G401.6 (cell line): ENCODE measurements around the gene PM20D1.
A peak's percentile ranks its signal among the peaks of the same experiment; 100 is the strongest.
"Not testable (repeated sequence)": the region's sequence is repeated elsewhere in the genome, so short reads cannot be mapped to it uniquely, and the experiment has no call there.

Experiments used
- FAIRE-seq: peaks from 2 replicates; lab custom pipeline; 2012; peaks lifted over from hg19 to GRCh38; lab: Jason Lieb, UNC

PM20D1 gene

DNA sequence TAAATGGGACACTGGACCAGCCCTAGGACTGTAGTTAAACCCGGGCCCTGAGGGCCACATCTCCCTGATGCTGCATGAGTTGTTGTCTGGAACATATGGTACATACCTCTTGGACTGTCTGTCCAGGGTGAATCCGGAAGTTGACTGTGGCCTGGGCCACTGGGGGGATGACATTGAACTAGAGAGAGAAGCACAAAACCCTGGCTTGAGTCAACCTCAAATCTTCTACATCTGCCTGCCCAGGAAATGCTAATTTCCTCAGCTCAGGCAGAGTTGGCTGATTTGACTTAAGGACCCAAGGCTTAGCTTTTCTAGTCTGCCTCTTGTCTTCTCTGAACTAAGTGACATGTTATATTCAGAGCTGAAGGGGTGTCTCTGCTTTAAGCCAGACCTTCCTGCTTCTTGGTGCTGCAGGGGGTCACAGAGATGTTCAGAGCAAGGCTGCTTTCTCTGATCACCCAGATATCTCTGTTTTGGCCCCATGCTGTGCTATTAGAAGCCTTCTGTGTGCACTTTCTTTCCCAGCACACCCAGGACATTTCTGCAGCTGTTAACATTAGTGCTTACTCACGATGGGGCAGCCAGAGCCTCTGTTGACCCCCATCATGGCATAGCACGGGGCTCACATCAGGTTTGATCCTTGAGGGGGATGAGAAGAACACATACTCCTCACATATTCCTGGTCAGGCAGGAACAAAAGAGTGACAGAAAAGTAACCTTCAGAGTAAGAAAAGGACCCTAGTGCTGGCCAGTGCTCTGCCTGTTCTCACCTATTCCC is 9.6 kb downstream of the PM20D1 start:
- no peak for FAIRE-seq

GRCh38 chr1:205837382-205837970 is 12.5 kb downstream of the PM20D1 start:
- no peak for FAIRE-seq

DNA sequence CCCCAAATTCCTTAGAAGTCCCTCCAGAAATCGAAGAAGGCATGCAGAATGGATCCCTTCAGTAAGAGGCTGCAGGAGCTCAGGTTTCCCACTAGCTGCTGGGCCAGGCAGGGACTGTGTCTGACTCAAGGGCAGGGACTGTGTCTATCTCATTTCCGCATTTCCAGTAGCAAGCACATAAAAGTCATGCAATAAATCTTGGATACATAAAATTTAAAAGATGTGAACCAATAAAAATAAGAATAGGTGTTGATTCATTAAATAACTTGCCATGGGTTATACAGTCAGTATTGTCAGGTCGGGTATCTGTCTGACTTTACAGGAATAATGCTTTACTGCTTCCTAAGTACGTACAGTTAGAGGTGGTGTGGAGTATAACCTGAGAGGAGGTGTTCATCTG is 15.2 kb downstream of the PM20D1 start:
- no peak for FAIRE-seq

GRCh38 chr1:205832326-205832751 is 17.6 kb downstream of the PM20D1 start:
- no peak for FAIRE-seq

- no peak for FAIRE-seq
Observed at GRCh38 chr1:205827623-205828022, 22.3 kb downstream of the PM20D1 start.

DNA sequence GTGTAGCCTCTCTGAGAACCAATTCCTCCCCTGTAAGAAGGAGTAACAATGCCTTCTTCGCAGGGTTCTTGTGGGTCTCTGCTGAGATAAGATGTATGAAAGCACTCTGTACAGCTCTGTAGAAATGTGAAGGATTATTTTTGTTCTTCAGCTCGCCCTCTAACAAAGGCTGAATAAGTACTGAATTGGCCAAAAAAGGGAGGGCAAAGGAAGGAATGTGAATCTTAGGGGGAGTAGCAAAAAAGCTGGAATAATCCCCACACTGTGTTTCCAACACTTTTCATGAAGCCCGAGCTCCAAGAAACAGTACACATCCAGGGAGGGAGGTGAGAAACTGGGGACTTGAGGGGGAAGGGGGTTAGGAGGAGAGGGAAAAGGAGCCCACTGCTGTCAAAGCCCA is 22.9 kb downstream of the PM20D1 start:
- FAIRE-seq: no peak

GRCh38 chr1:205826016-205826806 is 23.7 kb downstream of the PM20D1 start:
- no peak for FAIRE-seq

DNA sequence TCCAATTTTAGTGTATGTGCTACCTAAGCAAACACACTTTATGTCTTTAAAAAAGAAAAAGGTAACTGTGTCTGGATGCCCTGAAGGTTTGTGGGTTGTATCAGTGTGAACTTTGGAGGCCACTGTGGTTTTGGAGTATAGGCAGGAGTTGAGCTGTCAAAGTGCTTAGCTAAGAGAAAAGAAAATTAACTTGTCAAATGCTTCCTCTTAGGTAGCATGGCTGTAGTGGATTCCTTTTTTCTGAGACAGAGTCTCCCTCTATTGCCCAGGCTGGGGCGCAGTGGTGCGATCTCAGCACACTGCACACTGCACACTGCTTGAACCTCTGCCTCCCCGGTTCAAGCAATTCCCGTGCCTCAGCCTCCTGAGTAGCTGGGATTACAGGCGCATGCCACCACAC is 25.8 kb downstream of the PM20D1 start:
- no peak for FAIRE-seq

DNA sequence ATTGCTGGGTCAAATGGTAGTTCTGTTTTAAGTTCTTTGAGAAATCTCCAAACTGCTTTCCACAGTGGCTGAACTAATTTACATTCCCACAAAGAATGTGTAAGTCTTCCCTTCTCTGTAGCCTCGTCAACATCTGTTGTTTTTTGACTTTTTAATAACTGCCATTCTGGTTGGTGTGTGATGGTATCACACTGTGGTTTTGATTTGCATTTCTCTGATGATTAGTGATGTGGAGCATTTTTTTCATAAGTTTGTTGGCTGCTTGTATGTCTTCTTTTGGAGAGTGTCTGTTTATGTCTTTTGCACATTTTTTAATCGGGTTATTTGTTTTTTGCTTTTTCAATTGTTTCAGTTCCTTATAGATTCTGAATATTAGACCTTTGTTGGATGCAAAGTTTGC is 26.7 kb downstream of the PM20D1 start:
- FAIRE-seq: not testable (repeated sequence)

GRCh38 chr1:205822397-205822796 is 27.5 kb downstream of the PM20D1 start:
- FAIRE-seq: no peak

DNA sequence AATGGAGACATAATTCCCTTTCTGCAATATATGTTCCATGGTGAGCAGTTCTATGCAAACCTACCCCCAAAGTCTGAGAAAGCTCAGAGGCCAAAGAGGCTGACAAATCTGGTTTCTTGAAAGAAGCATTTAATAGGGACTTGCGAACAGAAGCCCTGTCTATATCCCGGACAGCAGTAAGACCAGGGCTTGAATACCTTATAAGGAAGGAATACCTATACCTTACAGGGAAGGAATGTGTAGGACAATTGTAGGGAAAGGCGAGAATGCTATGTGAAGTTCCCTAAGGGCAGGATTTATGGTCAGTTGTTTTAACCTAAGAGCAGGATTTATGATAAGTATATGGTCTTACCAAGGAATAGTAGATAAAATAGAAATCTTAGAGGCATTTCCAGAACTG is 31.9 kb downstream of the PM20D1 start:
- FAIRE-seq: no peak

GRCh38 chr1:205817364-205817763 is 32.6 kb downstream of the PM20D1 start:
- no peak for FAIRE-seq

DNA sequence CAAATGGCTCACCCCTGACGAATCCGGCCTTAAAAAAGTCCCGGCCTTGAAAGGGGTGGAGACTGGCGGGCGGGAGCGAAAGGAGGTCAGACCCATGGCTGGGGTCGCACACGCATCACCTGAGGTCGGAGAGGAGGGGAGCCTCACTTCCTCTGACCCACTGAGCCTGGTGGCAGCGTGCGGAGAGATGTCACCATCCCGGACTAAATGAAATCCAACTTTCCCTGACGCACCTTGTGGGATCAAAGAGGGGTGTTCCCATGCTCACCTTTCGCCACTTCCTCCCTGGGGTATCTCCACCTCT is 36.2 kb downstream of the PM20D1 start:
- FAIRE-seq: no peak

- FAIRE-seq: peak; percentile 87
Observed at GRCh38 chr1:205812878-205813754, 36.8 kb downstream of the PM20D1 start, which contains the start of gene SLC41A1. TSS of gene SLC41A1 (minus strand) at chr1:205813198. CDS start at chr1:205810441, 2,757 bp downstream.

GRCh38 chr1:205812271-205812877 is 37.6 kb downstream of the PM20D1 start:
- FAIRE-seq: no peak

DNA sequence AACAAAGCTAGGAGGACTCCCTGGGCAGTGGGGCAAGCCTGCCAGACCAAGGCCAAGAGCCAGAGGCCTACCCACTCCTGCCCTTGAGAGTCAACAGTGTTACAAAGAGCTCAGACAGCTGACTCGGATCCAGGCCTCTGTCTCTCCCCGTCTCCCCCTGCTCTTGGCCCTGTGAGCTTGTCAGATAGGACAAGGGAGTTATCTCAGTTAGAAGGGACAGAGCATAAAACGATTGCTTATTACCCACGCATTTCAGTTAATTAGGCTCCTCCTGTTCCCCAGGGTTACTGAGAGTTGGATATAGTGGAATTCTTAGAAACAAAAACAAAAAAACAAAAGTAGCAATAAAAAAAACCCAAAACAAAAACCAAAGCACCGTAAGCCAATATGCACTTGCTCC is 38.3 kb downstream of the PM20D1 start:
- no peak for FAIRE-seq

- FAIRE-seq: no peak
Observed at GRCh38 chr1:205810448-205811157, 39.3 kb downstream of the PM20D1 start.

DNA sequence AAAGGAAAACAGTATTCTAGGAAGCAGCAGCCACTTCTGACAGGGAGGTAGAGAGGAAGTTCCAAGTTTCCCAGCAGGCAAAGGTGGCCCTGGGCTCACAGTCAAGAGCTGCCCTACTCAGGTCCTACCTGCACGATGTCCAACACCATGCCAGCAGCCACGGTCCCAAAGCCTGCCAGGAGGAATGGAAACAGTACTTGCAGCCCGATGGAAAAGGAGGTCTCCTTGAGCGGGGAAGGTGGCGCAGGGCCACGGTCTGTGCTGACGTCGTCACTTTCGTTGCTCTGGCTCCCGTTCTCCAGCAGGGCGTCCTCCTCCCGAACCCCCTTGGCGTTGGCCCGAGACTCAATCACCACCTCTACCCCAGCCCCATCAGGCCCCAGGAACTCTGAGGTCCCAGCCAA is 40.0 kb downstream of the PM20D1 start:
- no peak for FAIRE-seq

DNA sequence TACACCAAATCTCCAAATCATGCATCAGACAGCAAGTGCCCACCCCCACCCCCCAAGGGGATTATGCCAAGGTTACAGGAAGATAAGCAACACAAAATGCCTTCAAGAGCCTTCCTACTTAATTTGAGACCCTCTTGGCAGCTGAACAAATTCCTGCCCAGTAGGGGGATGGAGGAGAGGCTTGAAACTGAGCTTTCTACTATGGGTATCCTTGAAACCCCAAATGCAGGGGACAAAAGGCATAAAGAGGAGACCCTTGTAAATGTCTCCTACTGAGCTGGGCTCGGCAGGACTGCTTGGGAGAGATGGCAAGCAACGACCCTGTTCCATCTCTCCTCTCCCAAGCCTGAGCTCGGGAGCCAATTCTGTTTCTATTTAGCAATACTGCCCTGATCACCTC is 40.5 kb downstream of the PM20D1 start:
- no peak for FAIRE-seq

DNA sequence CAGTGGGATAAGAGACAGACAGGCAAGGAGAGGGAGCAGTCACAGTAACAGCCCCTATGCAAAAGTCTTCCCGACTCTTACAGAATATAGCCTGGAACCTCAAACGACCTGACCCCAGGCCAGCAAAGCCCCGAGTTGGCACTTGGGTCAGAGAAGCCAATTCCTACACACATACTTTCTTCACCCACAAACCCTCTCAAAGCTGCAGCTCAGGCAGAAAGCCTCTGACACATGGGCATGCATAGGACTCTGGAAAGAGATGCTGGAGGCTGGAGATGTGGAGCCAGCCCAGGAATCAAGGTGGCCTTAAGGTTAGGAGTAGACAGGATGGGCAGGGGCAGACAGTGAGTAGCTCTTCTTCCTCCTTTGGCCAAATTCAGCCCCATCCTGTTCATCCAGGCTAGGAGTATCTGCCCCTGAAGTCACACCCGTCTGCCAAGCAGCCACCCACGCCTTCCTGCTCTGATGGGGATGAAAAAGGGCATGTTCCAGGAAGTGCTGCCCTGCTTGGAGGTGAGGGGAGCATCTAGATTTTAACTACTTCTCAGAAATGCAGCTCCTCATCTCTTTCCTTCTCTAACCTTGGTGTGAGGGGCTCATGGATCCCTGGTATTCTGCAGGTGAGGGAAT is 44.7 kb downstream of the PM20D1 start:
- FAIRE-seq: no peak

DNA sequence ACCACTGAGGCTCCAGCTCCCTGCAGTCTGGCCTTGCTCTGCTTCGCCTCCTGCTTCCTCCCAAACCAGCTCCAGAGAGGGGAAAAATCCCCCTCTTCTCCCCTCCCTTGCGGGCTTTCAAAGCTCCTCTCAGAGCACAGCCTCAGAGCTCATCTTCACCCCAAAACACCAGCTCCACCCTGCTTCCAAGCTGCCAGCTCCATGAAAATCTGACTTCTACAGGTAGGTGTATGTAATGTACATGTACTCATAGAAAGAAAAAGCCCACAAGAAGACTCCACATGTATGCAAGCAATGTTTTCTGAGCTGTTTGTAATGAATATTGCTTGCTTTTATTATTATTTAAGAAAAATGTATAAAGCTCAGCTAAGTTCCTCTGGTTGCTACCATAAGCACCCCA is 45.3 kb downstream of the PM20D1 start:
- FAIRE-seq: no peak
